ENCODE data around the gene ATP6AP2. TPM values are rescaled to one million over a fixed set of nuclear protein-coding genes. Genes with fewer than 3 reads are reported as not detected.
"Not testable (repeated sequence)": the region's sequence is repeated elsewhere in the genome, so short reads cannot be mapped to it uniquely, and the experiment has no call there.

ATP6AP2 gene
- total and polyA plus RNA-seq, 2 experiments from 2014 or later: 131 to 158 TPM

- H3K4me3 ChIP-seq: no peak overlapping the region
- H3K27me3 ChIP-seq: no peaks in the 10 kb centered on the region
- no peaks in the 10 kb centered on the region for H3K79me2 ChIP-seq
- no peaks in the 10 kb centered on the region for H4K20me1 ChIP-seq (ENCODE audit: insufficient read depth, poor library complexity, severe bottlenecking)
- no peak overlapping the region for H2AFZ ChIP-seq
- no peaks in the 10 kb centered on the region for H3K4me1 ChIP-seq (ENCODE audit: insufficient read depth)
- no peak overlapping the region for H3K27ac ChIP-seq
- H3K9me3 ChIP-seq (ENCODE audit: low read depth): no peaks in the 10 kb centered on the region
- H3K4me2 ChIP-seq: no peak overlapping the region
- no peaks in the 10 kb centered on the region for H3K9me2 ChIP-seq (replicated peaks; ENCODE audit: insufficient read depth)
- TF ChIP-seq CTCF (IDR thresholded peaks at IDR 0.05; ENCODE audit: poor library complexity): no peak
- TF ChIP-seq EZH2phosphoT487 (IDR thresholded peaks at IDR 0.05; ENCODE audit: low read depth, severe bottlenecking, unreplicated experiment): no peak
- TF ChIP-seq EZH2 (IDR thresholded peaks at IDR 0.05; ENCODE audit: borderline replicate concordance): no peak
- DNase-seq (ENCODE audit: low spot score): no peak
- no peaks in the 10 kb centered on the region for H3K36me3 ChIP-seq (replicated peaks; ENCODE audit: insufficient read depth, low read depth)
- WGBS (ENCODE audit: low lambda C conversion rate, missing lambda C conversion rate): 79% methylated on average over 4 of the region's 4 CpGs
These were observed 16.3 kb upstream of the ATP6AP2 start for GRCh38 chrX:40564447-40564846.

GRCh38 chrX:40570346-40571093 is 10.2 kb upstream of the ATP6AP2 start:
- Histone ChIP-seq H2AFZ (no peak overlapping the region), H3K4me2 (no peak overlapping the region), H3K4me3 (no peak overlapping the region), H3K27ac (no peak overlapping the region), H3K9me3 (ENCODE audit: low read depth) (no peaks in the 10 kb centered on the region), H4K20me1 (ENCODE audit: insufficient read depth, poor library complexity, severe bottlenecking) (no peaks in the 10 kb centered on the region), H3K4me1 (ENCODE audit: insufficient read depth) (no peaks in the 10 kb centered on the region), H3K36me3 (replicated peaks; ENCODE audit: insufficient read depth, low read depth) (no peaks in the 10 kb centered on the region), H3K79me2 (no peaks in the 10 kb centered on the region), H3K9me2 (replicated peaks; ENCODE audit: insufficient read depth) (no peaks in the 10 kb centered on the region), H3K27me3 (no peaks in the 10 kb centered on the region)
- WGBS (ENCODE audit: low lambda C conversion rate, missing lambda C conversion rate): 70% methylated on average over 10 of the region's 10 CpGs
- TF ChIP-seq CTCF (IDR thresholded peaks at IDR 0.05; ENCODE audit: poor library complexity) (no peak), EZH2phosphoT487 (IDR thresholded peaks at IDR 0.05; ENCODE audit: low read depth, severe bottlenecking, unreplicated experiment) (no peak), EZH2 (IDR thresholded peaks at IDR 0.05; ENCODE audit: borderline replicate concordance) (no peak)
- DNase-seq (ENCODE audit: low spot score): no peak

GRCh38 chrX:40571164-40571563 is 9.6 kb upstream of the ATP6AP2 start:
- H4K20me1 ChIP-seq (ENCODE audit: insufficient read depth, poor library complexity, severe bottlenecking); H2AFZ ChIP-seq; DNase-seq (ENCODE audit: low spot score); H3K27ac ChIP-seq; H3K36me3 ChIP-seq (replicated peaks; ENCODE audit: insufficient read depth, low read depth); H3K27me3 ChIP-seq; H3K4me3 ChIP-seq; H3K4me2 ChIP-seq; H3K9me2 ChIP-seq (replicated peaks; ENCODE audit: insufficient read depth); H3K79me2 ChIP-seq; H3K4me1 ChIP-seq (ENCODE audit: insufficient read depth); H3K9me3 ChIP-seq (ENCODE audit: low read depth): not testable (repeated sequence)
- WGBS (ENCODE audit: low lambda C conversion rate, missing lambda C conversion rate): 75% methylated on average over 5 of the region's 5 CpGs

- Histone ChIP-seq H3K4me3 (no peak overlapping the region), H2AFZ (no peak overlapping the region), H3K79me2 (no peaks in the 10 kb centered on the region), H3K9me2 (replicated peaks; ENCODE audit: insufficient read depth) (no peaks in the 10 kb centered on the region), H3K4me1 (ENCODE audit: insufficient read depth) (no peaks in the 10 kb centered on the region), H3K36me3 (replicated peaks; ENCODE audit: insufficient read depth, low read depth) (no peaks in the 10 kb centered on the region), H4K20me1 (ENCODE audit: insufficient read depth, poor library complexity, severe bottlenecking) (no peaks in the 10 kb centered on the region), H3K9me3 (ENCODE audit: low read depth) (no peaks in the 10 kb centered on the region), H3K27ac (no peak overlapping the region), H3K4me2 (no peak overlapping the region), H3K27me3 (no peaks in the 10 kb centered on the region)
- TF ChIP-seq CTCF (IDR thresholded peaks at IDR 0.05; ENCODE audit: poor library complexity): no peak
- DNase-seq (ENCODE audit: low spot score): no peak
- 53% methylated on average over 3 of the region's 3 CpGs for whole genome bisulfite sequencing (ENCODE audit: low lambda C conversion rate, missing lambda C conversion rate)
These were observed 9.2 kb upstream of the ATP6AP2 start for GRCh38 chrX:40571600-40571999.
